Natural killer cell (primary cell): Measurements from ENCODE around the gene HMGB2. TPM values are rescaled to one million over a fixed set of nuclear protein-coding genes. Genes with fewer than 3 reads are reported as not detected.

Source experiments
- ATAC-seq, 3 donors: fragments of 150-1000 bp in 2 of 3; fragments of 200-7000 bp in 1 of 3; cut with Tn5 transposase; 1 replicate in 1 of 3; 2 replicates in 2 of 3; pipeline ENCODE4 v1.10.0; 2021; ENCODE audit warnings: mild to moderate bottlenecking in 2 of 3, moderate library complexity in 2 of 3
- DNase-seq, 2 donors: peaks; one replicate each; pipeline versions ENCODE4 v3.0.0 to v3.0.0-alpha.2; 2013 to 2021; ENCODE audit warnings: mixed read lengths in 1 of 2
- H3K27ac ChIP-seq: one replicate; pipeline ENCODE4 v1.5.1; 2013; ENCODE audit warnings: mild to moderate bottlenecking, low read length
- H3K27me3 ChIP-seq: one replicate; pipeline ENCODE4 v1.6.1; 2013; ENCODE audit warnings: low read length; ENCODE audit not compliant: control insufficient read depth, insufficient read depth
- H3K36me3 ChIP-seq: one replicate; pipeline ENCODE4 v1.6.1; 2013; ENCODE audit warnings: low read length; ENCODE audit not compliant: control insufficient read depth, insufficient read depth
- H3K4me1 ChIP-seq: one replicate; pipeline ENCODE4 v1.6.1; 2013; ENCODE audit warnings: low read length; ENCODE audit not compliant: control insufficient read depth, insufficient read depth
- H3K4me3 ChIP-seq: one replicate; pipeline ENCODE4 v1.5.1; 2013; ENCODE audit warnings: low read length
- H3K9me3 ChIP-seq: one replicate; pipeline ENCODE4 v1.6.1; 2013; ENCODE audit warnings: low read length; ENCODE audit not compliant: control insufficient read depth, insufficient read depth
- H3K27ac Mint-ChIP-seq, 2 donors: one replicate each; pipeline ENCODE4 v1.8.0; 2022; ENCODE audit warnings: mild to moderate bottlenecking in 2 of 2, mixed read lengths in 2 of 2, moderate library complexity in 1 of 2
- H3K27me3 Mint-ChIP-seq, 2 donors: one replicate each; pipeline ENCODE4 v1.8.0; 2022; ENCODE audit warnings: low read depth in 2 of 2, mixed read lengths in 2 of 2
- H3K36me3 Mint-ChIP-seq: one replicate; pipeline ENCODE4 v1.8.0; 2022; ENCODE audit warnings: mixed read lengths
- H3K4me1 Mint-ChIP-seq, 2 donors: one replicate each; pipeline ENCODE4 v1.8.0; 2022; ENCODE audit warnings: mixed read lengths in 2 of 2
- H3K4me3 Mint-ChIP-seq: one replicate; pipeline ENCODE4 v1.8.0; 2022; ENCODE audit warnings: mild to moderate bottlenecking, moderate library complexity, mixed read lengths
- H3K9me3 Mint-ChIP-seq, 2 donors: one replicate each; pipeline ENCODE4 v1.8.0; 2022; ENCODE audit warnings: mixed read lengths in 2 of 2
- WGBS: methylation state at CpG from one replicate; pipeline ENCODE4 v1.1.7; 2013; ENCODE audit warnings: missing lambda C conversion rate; ENCODE audit not compliant: insufficient coverage; 5-methylcytosine and 5-hydroxymethylcytosine counted together
- intact Hi-C: fragments of 100-400 bp; cut with micrococcal nuclease; formaldehyde crosslinking; loops from one replicate; pipeline ENCODE4 v1.14.2; 2022
- total RNA-seq, 4 donors: library from RNA; stranded (reverse); fragments of 120-200 nt in 1 of 4; gene quantifications; one replicate each; pipeline versions ENCODE4 v1.2.3 to v1.2.4, GENCODE V29; 2013 to 2022
- TF ChIP-seq, protein P1 (sequence below): fragments of 200-600 bp; IDR thresholded peaks from one replicate; pipeline ENCODE4 v1.8.0; 2022; ENCODE audit warnings: antibody characterized with exemption

HMGB2 gene
- total RNA-seq, 3 donors from 2014 or later (not counting 1 experiment from before 2014, with no cell fraction given): 145 to 214 (median 151) TPM

GRCh38 chr4:173334891-173335752, 964 bp upstream of the HMGB2 start:
- ATAC-seq: peak in 2 of 3 donors; percentile 11 to 19

GRCh38 chr4:173333658-173334084, 487 bp downstream of the HMGB2 start:
- Histone ChIP-seq H3K36me3 (peaks cover 22% of the 10 kb centered on the region), H3K27ac (peak overlapping the region; percentile 89), H3K4me1 (peaks cover 11% of the 10 kb centered on the region), H3K9me3 (no peaks in the 10 kb centered on the region), H3K27me3 (no peaks in the 10 kb centered on the region), H3K4me3 (peak overlapping the region; percentile 60)
- intact Hi-C loops: loop anchor here (1.0 to 5.0 kb wide), 3 partner anchors 36 to 949 kb away; partner anchors contain the start of genes CEP44, FBXO8 and GALNT7
- peak overlapping the region; percentile 98 to 99 for H3K27ac Mint-ChIP-seq
- DNase-seq (peak in 1 of 2 donors; percentile 66), ATAC-seq (peak in 1 of 3 donors; percentile 1)
- under 1% methylated on average over 53 of the region's 53 CpGs for WGBS
- H3K4me3 Mint-ChIP-seq: peak overlapping the region; percentile 99
- TF ChIP-seq, protein P1, sequence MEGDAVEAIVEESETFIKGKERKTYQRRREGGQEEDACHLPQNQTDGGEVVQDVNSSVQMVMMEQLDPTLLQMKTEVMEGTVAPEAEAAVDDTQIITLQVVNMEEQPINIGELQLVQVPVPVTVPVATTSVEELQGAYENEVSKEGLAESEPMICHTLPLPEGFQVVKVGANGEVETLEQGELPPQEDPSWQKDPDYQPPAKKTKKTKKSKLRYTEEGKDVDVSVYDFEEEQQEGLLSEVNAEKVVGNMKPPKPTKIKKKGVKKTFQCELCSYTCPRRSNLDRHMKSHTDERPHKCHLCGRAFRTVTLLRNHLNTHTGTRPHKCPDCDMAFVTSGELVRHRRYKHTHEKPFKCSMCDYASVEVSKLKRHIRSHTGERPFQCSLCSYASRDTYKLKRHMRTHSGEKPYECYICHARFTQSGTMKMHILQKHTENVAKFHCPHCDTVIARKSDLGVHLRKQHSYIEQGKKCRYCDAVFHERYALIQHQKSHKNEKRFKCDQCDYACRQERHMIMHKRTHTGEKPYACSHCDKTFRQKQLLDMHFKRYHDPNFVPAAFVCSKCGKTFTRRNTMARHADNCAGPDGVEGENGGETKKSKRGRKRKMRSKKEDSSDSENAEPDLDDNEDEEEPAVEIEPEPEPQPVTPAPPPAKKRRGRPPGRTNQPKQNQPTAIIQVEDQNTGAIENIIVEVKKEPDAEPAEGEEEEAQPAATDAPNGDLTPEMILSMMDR: no peak
- H3K27me3 Mint-ChIP-seq: no peaks in the 10 kb centered on the region
- peaks cover 27 to 33% of the 10 kb centered on the region in 2 donors for H3K4me1 Mint-ChIP-seq
- H3K9me3 Mint-ChIP-seq: no peaks in the 10 kb centered on the region
- H3K36me3 Mint-ChIP-seq: peaks cover 7% of the 10 kb centered on the region

More at GRCh38 chr4:173334891-173335752, 964 bp upstream of the HMGB2 start:
- H3K9me3 ChIP-seq: no peaks in the 10 kb centered on the region
- no peaks in the 10 kb centered on the region for H3K27me3 ChIP-seq
- under 1% methylated on average over 43 of the region's 52 CpGs for WGBS
- intact Hi-C loops: loop anchor here (1.0 to 5.0 kb wide), 3 partner anchors 34 to 948 kb away; partner anchors contain the start of genes CEP44, FBXO8 and GALNT7
- Mint-ChIP-seq H3K4me1 (peaks cover 27 to 33% of the 10 kb centered on the region in 2 donors), H3K27me3 (no peaks in the 10 kb centered on the region), H3K9me3 (no peaks in the 10 kb centered on the region), H3K27ac (peak overlapping the region; percentile 98 to 99), H3K4me3 (peak overlapping the region; percentile 99), H3K36me3 (peaks cover 7% of the 10 kb centered on the region)
- peak overlapping the region; percentile 89 for H3K27ac ChIP-seq
- H3K4me1 ChIP-seq: peaks cover 11% of the 10 kb centered on the region
- TF ChIP-seq, protein P1: no peak
- H3K36me3 ChIP-seq: peaks cover 19% of the 10 kb centered on the region
- H3K4me3 ChIP-seq: peak overlapping the region; percentile 60
- peak; percentile 25 to 56 for DNase-seq

- 3% methylated on average over 21 of the region's 21 CpGs for WGBS
- H3K4me3 Mint-ChIP-seq: peak overlapping the region; percentile 91
- H3K9me3 Mint-ChIP-seq: no peaks in the 10 kb centered on the region
- Histone ChIP-seq H3K4me3 (peak overlapping the region; percentile 53), H3K27ac (peak overlapping the region; percentile 44), H3K36me3 (peaks cover 22% of the 10 kb centered on the region), H3K9me3 (no peaks in the 10 kb centered on the region), H3K4me1 (peaks cover 11% of the 10 kb centered on the region), H3K27me3 (no peaks in the 10 kb centered on the region)
- TF ChIP-seq, protein P1: no peak
- H3K36me3 Mint-ChIP-seq: peaks cover 7% of the 10 kb centered on the region
- peaks cover 27 to 33% of the 10 kb centered on the region in 2 donors for H3K4me1 Mint-ChIP-seq
- ATAC-seq (no peak), DNase-seq (peak in 1 of 2 donors; percentile 52)
- peak overlapping the region; percentile 98 to 99 for H3K27ac Mint-ChIP-seq
- no peaks in the 10 kb centered on the region for H3K27me3 Mint-ChIP-seq
- intact Hi-C loops: loop anchor here (5.0 kb wide), 1 partner anchor 166 kb away; the partner anchor contains the start of gene GALNT7
These were observed 1.0 kb downstream of the HMGB2 start for GRCh38 chr4:173332963-173333657.
